ENCODE data around the gene MR1. TPM values are rescaled to one million over a fixed set of nuclear protein-coding genes. Genes with fewer than 3 reads are reported as not detected.

MR1 gene
- total and polyA plus RNA-seq, 8 donors, result 1.1 to 40.8 (median 7.5) TPM

DNA sequence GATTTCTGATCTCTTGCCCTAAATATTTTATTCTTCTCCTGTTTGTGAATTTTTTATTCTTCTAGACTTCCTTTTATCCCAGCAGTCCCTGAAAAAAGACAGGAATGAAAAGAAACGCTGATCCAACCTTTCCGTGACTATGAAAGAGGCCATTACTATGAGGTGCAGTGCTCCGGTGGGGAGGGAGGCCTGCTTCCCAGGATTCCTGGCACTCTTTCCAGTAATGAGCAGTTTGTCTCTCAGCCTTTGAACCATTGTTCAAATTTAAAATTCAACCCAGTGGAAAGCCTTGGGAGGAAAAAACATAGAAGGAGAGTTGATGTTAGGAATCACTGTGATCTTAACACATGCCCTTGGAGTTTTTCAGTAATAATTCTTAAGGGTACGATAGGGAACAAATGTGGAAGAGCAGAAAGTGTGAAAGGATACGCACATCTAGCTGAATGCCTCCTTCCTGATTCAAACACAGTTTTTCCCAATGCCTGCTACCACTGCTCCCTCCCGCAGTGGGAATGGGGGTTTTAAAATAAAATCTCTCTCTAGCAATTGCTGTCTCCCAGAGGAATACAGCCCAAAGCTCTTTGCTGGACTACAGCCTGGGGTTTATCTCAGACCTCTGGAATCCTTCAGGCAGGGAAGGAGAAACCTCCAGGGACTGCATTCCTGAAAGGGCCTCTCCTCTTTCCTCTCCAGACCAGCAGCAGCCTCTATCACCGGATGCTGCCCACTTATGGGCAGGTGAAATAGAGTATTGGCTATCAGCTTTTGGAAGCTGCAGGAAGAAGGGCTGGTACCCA lies 60.8 kb downstream of the MR1 start:
- peaks cover 0 to 6% (median 2%) of the 10 kb centered on the region in 4 donors for H3K36me3 ChIP-seq
- H3K4me3 ChIP-seq, result no peak overlapping the region
- DNase-seq, result peak in 1 of 2 donors; percentile 81
- peak overlapping the region in 3 of 5 donors; percentile 44 to 76 (median 49) for H3K27ac ChIP-seq
- WGBS, 5 donors, result 59 to 76% (median 70%) methylated on average over 7 of the region's 7 CpGs
- H3K4me1 ChIP-seq, result peaks cover 6 to 77% (median 52%) of the 10 kb centered on the region in 4 donors
- intact Hi-C loops (cut with DNase I; ENCODE audit: low total_unique reads), result loop anchor here (5.0 kb wide), 1 partner anchor 43 kb away; no protein-coding TSS in a partner anchor
- no peaks in the 10 kb centered on the region for H3K27me3 ChIP-seq
- no peak for TF ChIP-seq POLR2AphosphoS5 (IDR thresholded peaks at IDR 0.05)
- TF ChIP-seq EP300 (IDR thresholded peaks at IDR 0.05), result no peak
- TF ChIP-seq, protein P1, sequence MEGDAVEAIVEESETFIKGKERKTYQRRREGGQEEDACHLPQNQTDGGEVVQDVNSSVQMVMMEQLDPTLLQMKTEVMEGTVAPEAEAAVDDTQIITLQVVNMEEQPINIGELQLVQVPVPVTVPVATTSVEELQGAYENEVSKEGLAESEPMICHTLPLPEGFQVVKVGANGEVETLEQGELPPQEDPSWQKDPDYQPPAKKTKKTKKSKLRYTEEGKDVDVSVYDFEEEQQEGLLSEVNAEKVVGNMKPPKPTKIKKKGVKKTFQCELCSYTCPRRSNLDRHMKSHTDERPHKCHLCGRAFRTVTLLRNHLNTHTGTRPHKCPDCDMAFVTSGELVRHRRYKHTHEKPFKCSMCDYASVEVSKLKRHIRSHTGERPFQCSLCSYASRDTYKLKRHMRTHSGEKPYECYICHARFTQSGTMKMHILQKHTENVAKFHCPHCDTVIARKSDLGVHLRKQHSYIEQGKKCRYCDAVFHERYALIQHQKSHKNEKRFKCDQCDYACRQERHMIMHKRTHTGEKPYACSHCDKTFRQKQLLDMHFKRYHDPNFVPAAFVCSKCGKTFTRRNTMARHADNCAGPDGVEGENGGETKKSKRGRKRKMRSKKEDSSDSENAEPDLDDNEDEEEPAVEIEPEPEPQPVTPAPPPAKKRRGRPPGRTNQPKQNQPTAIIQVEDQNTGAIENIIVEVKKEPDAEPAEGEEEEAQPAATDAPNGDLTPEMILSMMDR (IDR thresholded peaks at IDR 0.05), result no peak
- no peak for TF ChIP-seq POLR2A (IDR thresholded peaks at IDR 0.05)
- no peaks in the 10 kb centered on the region for H3K9me3 ChIP-seq

- peaks cover 6 to 75% (median 51%) of the 10 kb centered on the region in 4 donors for H3K4me1 ChIP-seq
- DNase-seq, result no peak
- WGBS, 5 donors, result 91 to 96% (median 94%) methylated on average over 8 of the region's 8 CpGs
These were observed 61.5 kb downstream of the MR1 start for GRCh38 chr1:181095260-181095659.

GRCh38 chr1:181095763-181096184 lies 62.0 kb downstream of the MR1 start:
- Histone ChIP-seq H3K36me3 (peaks cover 0 to 6% (median 2%) of the 10 kb centered on the region in 4 donors), H3K9me3 (no peaks in the 10 kb centered on the region), H3K27ac (peak overlapping the region; percentile 49 to 76 (median 58)), H3K27me3 (no peaks in the 10 kb centered on the region), H3K4me1 (peaks cover 6 to 70% (median 48%) of the 10 kb centered on the region in 4 donors), H3K4me3 (no peak overlapping the region)
- no peak for DNase-seq
- intact Hi-C loops (cut with DNase I; ENCODE audit: low total_unique reads), result no loop called here
- 67 to 79% (median 78%) methylated on average over 5 of the region's 5 CpGs for WGBS, 5 donors
- TF ChIP-seq, protein P1 (IDR thresholded peaks at IDR 0.05), result no peak
- TF ChIP-seq POLR2AphosphoS5 (IDR thresholded peaks at IDR 0.05), result no peak
- TF ChIP-seq POLR2A (IDR thresholded peaks at IDR 0.05), result no peak

More at GRCh38 chr1:181095260-181095659, 61.5 kb downstream of the MR1 start:
- no peaks in the 10 kb centered on the region for H3K27me3 ChIP-seq
- no peaks in the 10 kb centered on the region for H3K9me3 ChIP-seq
- peaks cover 0 to 6% (median 2%) of the 10 kb centered on the region in 4 donors for H3K36me3 ChIP-seq
- no peak overlapping the region for H3K4me3 ChIP-seq
- TF ChIP-seq POLR2A (IDR thresholded peaks at IDR 0.05), result no peak
- TF ChIP-seq EP300 (IDR thresholded peaks at IDR 0.05), result no peak
- TF ChIP-seq, protein P1 (IDR thresholded peaks at IDR 0.05), result no peak
- no peak for TF ChIP-seq POLR2AphosphoS5 (IDR thresholded peaks at IDR 0.05)
- intact Hi-C loops (cut with DNase I; ENCODE audit: low total_unique reads), result no loop called here
- H3K27ac ChIP-seq, result peak overlapping the region in 4 of 5 donors; percentile 49 to 76 (median 64)

DNA sequence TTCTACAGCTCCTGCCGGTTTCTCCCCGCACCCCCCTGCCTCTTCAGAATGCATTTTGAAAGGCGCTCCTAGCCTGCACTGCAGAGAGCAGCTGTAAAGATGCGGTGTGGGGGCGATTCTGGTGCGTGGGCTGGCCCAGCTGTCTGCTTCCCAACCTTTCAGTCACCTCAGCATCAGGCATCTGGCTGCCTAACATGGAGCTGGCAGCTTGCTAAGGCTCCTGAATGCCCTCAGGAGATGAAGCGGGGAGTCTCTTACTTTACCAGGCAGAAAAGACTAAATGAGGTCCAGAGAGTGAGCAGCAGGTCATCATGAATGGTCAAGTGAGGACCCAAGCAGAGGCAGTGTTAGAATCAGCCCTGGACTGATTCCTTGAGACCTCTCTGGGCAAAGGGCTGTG lies 63.5 kb downstream of the MR1 start:
- peaks cover 0 to 6% (median 2%) of the 10 kb centered on the region in 4 donors for H3K36me3 ChIP-seq
- TF ChIP-seq POLR2A (IDR thresholded peaks at IDR 0.05) (no peak), EP300 (IDR thresholded peaks at IDR 0.05) (no peak), POLR2AphosphoS5 (IDR thresholded peaks at IDR 0.05) (no peak)
- TF ChIP-seq, protein P1 (IDR thresholded peaks at IDR 0.05), result no peak
- H3K4me1 ChIP-seq, result peaks cover 0 to 66% (median 42%) of the 10 kb centered on the region in 4 donors
- intact Hi-C loops (cut with DNase I; ENCODE audit: low total_unique reads), result no loop called here
- no peaks in the 10 kb centered on the region for H3K27me3 ChIP-seq
- H3K4me3 ChIP-seq, result no peak overlapping the region
- 74 to 78% (median 75%) methylated on average over 7 of the region's 7 CpGs for WGBS, 5 donors
- H3K9me3 ChIP-seq, result no peaks in the 10 kb centered on the region
- peak in 1 of 2 donors; percentile 38 for DNase-seq
- H3K27ac ChIP-seq, result peak overlapping the region; percentile 17 to 76 (median 58)

All from stomach (tissue), 9 donors.